ENCODE results near the gene EP400.
A peak's percentile ranks its signal among the peaks of the same experiment; 100 is the strongest.
"Not testable (repeated sequence)": the region's sequence is repeated elsewhere in the genome, so short reads cannot be mapped to it uniquely, and the experiment has no call there.

The EP400 gene

DNA sequence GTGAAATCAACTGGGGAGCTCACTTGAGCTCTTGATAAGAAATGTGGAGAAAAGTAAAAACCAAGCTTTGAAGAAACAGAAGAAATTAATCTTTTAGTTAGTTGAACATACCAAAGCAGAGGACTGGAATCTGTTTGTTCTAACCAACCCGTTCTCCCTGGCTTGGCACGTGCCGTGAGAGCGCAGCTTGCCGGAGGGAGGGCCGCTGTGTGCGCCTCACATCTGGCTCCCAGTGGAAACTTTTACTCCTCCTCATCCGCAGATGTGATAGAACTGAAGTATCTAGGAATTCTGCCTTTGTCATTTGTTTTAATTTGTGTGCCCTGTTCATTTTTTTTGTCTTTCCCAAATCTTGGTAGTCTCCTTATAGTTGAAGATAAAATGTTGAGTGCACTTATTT is 129.5 kb downstream of the EP400 start:
- no peak overlapping the region for H3K27ac ChIP-seq
- ChIA-PET POLR2A (ENCODE audit: low non-redundant PET) (no interaction called here), CTCF (no interaction called here)
- TF ChIP-seq, protein P1, sequence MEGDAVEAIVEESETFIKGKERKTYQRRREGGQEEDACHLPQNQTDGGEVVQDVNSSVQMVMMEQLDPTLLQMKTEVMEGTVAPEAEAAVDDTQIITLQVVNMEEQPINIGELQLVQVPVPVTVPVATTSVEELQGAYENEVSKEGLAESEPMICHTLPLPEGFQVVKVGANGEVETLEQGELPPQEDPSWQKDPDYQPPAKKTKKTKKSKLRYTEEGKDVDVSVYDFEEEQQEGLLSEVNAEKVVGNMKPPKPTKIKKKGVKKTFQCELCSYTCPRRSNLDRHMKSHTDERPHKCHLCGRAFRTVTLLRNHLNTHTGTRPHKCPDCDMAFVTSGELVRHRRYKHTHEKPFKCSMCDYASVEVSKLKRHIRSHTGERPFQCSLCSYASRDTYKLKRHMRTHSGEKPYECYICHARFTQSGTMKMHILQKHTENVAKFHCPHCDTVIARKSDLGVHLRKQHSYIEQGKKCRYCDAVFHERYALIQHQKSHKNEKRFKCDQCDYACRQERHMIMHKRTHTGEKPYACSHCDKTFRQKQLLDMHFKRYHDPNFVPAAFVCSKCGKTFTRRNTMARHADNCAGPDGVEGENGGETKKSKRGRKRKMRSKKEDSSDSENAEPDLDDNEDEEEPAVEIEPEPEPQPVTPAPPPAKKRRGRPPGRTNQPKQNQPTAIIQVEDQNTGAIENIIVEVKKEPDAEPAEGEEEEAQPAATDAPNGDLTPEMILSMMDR (conservative IDR thresholded peaks at IDR 0.05; ENCODE audit: low read depth), result no peak
- DNase-seq (ENCODE audit: low spot score), result no peak

DNA sequence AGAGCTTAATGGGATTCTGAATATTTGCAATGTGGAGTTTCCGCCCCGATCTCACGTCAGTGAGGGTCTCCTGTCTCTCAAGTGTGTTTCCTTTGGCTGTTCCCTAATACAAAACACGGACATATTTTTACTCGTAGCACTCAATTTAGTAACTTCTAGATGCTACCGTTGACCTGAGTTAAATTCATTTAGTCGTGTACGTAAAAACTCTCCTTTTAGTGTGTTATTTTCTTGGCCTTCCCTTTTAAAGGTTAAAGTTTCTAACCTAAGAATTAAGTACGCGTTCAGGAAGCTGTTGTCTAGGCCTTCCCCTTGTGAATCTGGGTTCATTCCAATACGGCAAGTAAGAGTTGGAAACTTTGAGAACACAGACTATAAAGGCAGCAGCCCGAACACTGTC is 130.0 kb downstream of the EP400 start:
- TF ChIP-seq, protein P1 (conservative IDR thresholded peaks at IDR 0.05; ENCODE audit: low read depth), result no peak
- CTCF ChIA-PET, result interaction anchor here (1.0 kb wide), 1 partner anchor 10 kb away, joined by 3 read pairs; no protein-coding TSS in a partner anchor

DNA sequence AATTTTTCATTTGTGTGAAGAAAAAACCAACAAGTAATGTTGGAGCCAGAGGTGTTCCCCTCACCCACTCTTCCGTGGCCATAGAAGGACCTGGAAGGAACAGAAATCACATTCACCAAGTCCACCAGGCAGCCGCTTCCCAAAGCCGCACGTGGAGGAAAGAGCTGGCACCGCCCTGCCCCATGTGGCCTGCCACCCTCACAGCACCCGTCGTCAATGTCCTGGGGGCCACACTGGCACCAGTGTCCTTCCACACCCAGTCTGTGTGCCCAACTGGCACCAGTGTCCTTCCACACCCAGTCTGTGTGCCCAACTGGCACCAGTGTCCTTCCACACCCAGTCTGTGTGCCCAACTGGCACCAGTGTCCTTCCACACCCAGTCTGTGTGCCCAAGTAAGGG is 130.8 kb downstream of the EP400 start:
- POLR2A ChIA-PET (ENCODE audit: low non-redundant PET); DNase-seq (ENCODE audit: low spot score); H3K27ac ChIP-seq: not testable (repeated sequence)
- CTCF ChIA-PET, result interaction anchor here (1.0 kb wide), 1 partner anchor 11 kb away, joined by 3 read pairs; no protein-coding TSS in a partner anchor

More for the DNA sequence above, 130.0 kb downstream of the EP400 start:
- no peak overlapping the region for H3K27ac ChIP-seq
- POLR2A ChIA-PET (ENCODE audit: low non-redundant PET), result no interaction called here
- no peak for DNase-seq (ENCODE audit: low spot score)

DNA sequence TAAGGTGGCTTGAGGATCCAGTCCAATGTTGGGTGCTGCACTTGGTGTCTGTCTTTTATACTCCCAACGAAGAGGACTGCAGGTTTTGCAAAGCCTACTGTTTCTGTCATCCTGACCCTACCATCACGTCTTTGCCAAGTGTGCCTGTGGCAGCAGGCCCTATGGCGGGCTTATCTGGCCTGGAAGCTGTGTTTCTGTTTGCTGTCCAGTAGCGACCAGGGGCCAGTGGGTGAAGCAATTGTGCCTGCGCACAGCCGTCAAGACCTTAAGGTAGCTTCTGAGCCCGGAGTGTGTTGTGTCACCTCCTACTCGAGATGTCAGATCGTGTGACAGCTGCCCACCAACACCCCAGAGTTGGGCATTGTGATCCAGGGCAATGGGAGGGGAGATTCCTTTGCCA is 131.7 kb downstream of the EP400 start:
- ChIA-PET CTCF (no interaction called here), POLR2A (ENCODE audit: low non-redundant PET) (no interaction called here)
- no peak overlapping the region for H3K27ac ChIP-seq

DNA sequence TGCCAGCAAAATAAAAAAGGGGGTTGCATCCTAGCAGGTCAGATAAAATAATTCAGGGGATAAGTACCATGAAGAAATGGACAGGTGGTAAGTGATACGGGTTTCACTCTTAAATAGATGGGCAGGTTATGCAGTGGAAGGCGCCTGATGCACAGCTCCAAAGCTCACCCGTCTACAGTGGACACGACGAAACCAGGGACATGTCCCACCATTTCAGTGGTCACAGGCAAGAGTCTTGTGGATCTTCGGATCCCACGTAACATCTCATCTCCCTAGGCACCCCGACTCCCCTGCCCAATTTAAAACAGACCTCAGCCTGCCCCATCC is 133.8 kb downstream of the EP400 start:
- H3K27ac ChIP-seq, result peak overlapping the region; percentile 78; the same call in 1 of the 2 replicates
- ChIA-PET CTCF (no interaction called here), POLR2A (ENCODE audit: low non-redundant PET) (no interaction called here)
- DNase-seq (ENCODE audit: low spot score), result no peak
- TF ChIP-seq, protein P1 (conservative IDR thresholded peaks at IDR 0.05; ENCODE audit: low read depth), result no peak

More for the DNA sequence above, 131.7 kb downstream of the EP400 start:
- TF ChIP-seq, protein P1 (conservative IDR thresholded peaks at IDR 0.05; ENCODE audit: low read depth), result no peak
- no peak for DNase-seq (ENCODE audit: low spot score)

DNA sequence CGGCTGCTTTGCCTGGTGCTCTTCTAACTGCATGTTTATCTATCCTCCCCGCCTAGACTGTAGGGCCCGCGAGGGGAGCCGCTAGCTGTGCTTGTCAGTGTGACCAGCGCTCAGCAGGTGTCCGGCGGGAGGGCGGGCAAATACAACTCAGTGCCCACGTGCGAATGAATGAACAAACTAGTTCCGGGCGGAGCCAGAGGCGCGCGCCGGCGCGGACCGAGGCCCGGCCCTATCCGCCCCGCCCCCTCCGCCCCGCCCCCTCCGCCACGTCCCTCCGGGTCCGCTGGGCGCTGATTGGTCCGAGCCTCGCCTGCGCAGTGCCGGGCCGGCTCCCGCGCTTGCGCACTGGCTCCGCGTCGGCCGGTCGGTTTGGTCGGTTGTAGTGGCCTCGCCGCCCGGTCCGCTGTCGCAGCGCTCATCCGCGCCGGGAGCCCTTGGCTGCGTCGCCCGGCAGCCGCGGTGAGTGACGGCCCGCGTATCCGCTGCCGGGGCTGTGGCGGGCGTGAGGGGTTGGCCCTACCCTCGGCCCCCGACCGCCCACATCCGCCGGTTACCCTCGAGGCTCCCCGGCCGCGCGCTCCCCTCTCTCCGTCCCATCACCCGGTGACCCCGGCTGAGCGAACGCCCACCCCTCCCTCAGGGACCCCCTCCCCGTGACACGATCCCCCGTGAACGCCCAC is 134.3 kb downstream of the EP400 start:
- H3K27ac ChIP-seq, result peak overlapping the region; percentile 78
- POLR2A ChIA-PET (ENCODE audit: low non-redundant PET), result no interaction called here
- TF ChIP-seq, protein P1 (conservative IDR thresholded peaks at IDR 0.05; ENCODE audit: low read depth), result no peak
- CTCF ChIA-PET, result no interaction called here
- peak; percentile 99 for DNase-seq (ENCODE audit: low spot score)

DNA sequence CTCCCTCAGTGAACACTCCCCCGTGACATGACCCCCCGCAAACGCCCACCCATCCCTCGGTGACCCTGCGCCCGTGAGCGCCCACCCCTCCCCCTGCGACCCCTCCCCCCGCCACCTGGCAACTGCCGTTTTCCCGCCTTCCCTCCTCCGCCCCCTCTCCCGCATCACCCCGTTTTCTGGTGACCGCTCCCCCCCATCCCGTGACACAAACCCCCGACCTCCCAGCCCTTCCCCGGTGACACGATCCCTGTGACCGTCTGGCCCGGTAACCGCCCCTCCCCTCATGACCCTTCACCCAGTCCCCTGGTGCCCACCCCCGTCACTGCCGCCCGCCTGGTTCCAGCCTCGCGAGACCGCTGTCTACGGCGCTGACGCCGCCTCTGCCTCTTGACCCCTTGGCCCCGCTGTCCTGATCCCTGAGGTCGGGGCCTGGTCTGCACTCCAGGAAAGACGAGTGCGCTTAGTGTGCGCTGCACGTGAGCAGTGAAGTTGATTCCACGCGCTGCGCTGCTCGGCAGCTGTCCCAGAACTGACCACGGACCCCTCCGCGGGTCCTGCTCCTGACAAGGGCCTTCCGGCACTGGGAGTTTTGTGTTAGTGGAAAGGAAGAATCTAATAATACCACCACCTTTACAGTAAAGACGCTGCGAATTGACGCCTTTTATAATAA is 135.0 kb downstream of the EP400 start:
- peak overlapping the region; percentile 78 for H3K27ac ChIP-seq
- CTCF ChIA-PET, result no interaction called here

More for the DNA sequence above, 135.0 kb downstream of the EP400 start:
- POLR2A ChIA-PET (ENCODE audit: low non-redundant PET), result no interaction called here
- TF ChIP-seq, protein P1 (conservative IDR thresholded peaks at IDR 0.05; ENCODE audit: low read depth), result no peak
- peak; percentile 64 for DNase-seq (ENCODE audit: low spot score)

Data from RWPE1 (cell line).